ENCODE data around the gene KCNC3.

DNA sequence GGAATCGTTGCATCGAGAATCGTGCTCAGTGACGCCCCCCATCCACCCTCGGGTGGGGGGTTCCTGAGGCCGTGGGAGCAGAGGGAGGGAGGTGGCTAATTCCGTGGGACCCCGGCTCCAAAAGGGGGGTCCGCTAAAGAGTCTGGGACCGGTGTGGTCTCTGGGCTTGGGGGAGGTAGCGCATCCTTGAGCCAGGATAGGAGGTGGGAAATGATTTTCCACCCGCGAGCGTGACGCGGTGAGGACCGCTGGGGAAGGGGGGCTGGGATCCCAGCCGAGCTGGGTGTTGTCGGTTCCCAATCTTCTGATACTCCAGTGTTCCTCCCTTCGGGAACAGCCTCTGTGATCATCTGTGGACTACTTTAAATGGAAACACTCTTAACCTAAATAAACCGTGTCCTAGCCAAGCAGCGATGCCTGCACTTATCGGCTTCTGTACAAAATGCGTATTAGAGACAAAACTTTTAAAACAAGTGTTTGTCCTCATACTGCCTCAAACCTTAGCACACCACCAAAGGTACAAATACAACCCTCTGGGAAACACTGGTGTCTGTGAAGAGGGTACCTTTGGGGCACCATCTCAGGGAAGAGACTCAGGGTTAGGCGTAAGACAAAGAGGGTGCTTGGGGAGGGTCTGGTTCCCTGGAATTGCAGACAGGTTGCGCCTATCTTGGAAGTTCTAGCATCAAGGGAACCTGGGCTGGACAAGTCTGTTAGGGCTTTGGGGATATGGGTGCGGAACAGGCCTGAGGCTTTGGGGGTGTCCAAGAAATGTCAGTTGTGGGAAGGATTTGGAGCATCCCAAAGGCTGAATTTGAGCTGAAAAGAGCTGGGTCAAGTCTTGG is 16.0 kb downstream of the KCNC3 start:
- TF ChIP-seq POLR2A (IDR thresholded peaks at IDR 0.05; ENCODE audit: low read depth, low read length) (no peak), CTCF (conservative IDR thresholded peaks at IDR 0.05; ENCODE audit: low read depth, low read length) (no peak), CEBPB (IDR thresholded peaks at IDR 0.05; ENCODE audit: low read depth, low read length) (no peak), RFX5 (IDR thresholded peaks at IDR 0.05; ENCODE audit: low read depth, low read length) (no peak), FOS (IDR thresholded peaks at IDR 0.05; ENCODE audit: low read depth, low read length) (no peak), USF2 (IDR thresholded peaks at IDR 0.05; ENCODE audit: low read depth, low read length) (no peak), SMC3 (IDR thresholded peaks at IDR 0.05; ENCODE audit: low read depth, low read length) (no peak), MAFK (IDR thresholded peaks at IDR 0.05; ENCODE audit: low read depth, low read length) (no peak), RCOR1 (IDR thresholded peaks at IDR 0.05; ENCODE audit: insufficient replicate concordance, low read length) (no peak), CHD1 (IDR thresholded peaks at IDR 0.05; ENCODE audit: low read depth, low read length) (no peak), MAZ (IDR thresholded peaks at IDR 0.05; ENCODE audit: borderline replicate concordance, low read depth, low read length) (no peak), MXI1 (IDR thresholded peaks at IDR 0.05; ENCODE audit: borderline replicate concordance, low read depth, low read length) (no peak)
- TF ChIP-seq, protein P1, sequence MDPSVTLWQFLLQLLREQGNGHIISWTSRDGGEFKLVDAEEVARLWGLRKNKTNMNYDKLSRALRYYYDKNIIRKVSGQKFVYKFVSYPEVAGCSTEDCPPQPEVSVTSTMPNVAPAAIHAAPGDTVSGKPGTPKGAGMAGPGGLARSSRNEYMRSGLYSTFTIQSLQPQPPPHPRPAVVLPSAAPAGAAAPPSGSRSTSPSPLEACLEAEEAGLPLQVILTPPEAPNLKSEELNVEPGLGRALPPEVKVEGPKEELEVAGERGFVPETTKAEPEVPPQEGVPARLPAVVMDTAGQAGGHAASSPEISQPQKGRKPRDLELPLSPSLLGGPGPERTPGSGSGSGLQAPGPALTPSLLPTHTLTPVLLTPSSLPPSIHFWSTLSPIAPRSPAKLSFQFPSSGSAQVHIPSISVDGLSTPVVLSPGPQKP (IDR thresholded peaks at IDR 0.05; ENCODE audit: borderline replicate concordance, low read depth, low read length): no peak

All from IMR-90 (cell line).